Thoracic aorta (tissue), 2 donors: Measurements from ENCODE around the gene ANKRD53. TPM values are rescaled to one million over a fixed set of nuclear protein-coding genes. Genes with fewer than 3 reads are reported as not detected.
A peak's percentile ranks its signal among the peaks of the same experiment; 100 is the strongest.

Source experiments
- ATAC-seq: fragments of 150-250 bp; one replicate; pipeline ENCODE4 v1.8.0; 2017; ENCODE audit warnings: low read depth; ENCODE audit not compliant: insufficient number of reproducible peaks, low FRiP score
- DNase-seq: peaks from one replicate; pipeline ENCODE4 v3.0.0-alpha.2; 2020; ENCODE audit warnings: low spot score
- H3K27ac ChIP-seq, 2 donors: fragments of 200-600 bp; sonication (generic); 1 replicate in 1 of 2; 2 replicates in 1 of 2; pipeline ENCODE4 v1.5.1; 2016; ENCODE audit warnings: mild to moderate bottlenecking in 2 of 2, moderate library complexity in 2 of 2
- H3K27me3 ChIP-seq: fragments of 200-600 bp; sonication (generic); replicated peaks from 2 replicates; pipeline ENCODE4 v1.6.0; 2016; ENCODE audit warnings: mild to moderate bottlenecking; ENCODE audit not compliant: insufficient read depth
- H3K36me3 ChIP-seq: fragments of 200-600 bp; sonication (generic); one replicate; pipeline ENCODE4 v1.5.1; 2016
- H3K4me1 ChIP-seq, 2 donors: fragments of 200-600 bp; sonication (generic); 1 replicate in 1 of 2; 2 replicates in 1 of 2; pipeline versions ENCODE4 v1.5.1 to v1.6.0; 2016; ENCODE audit warnings: low read depth in 2 of 2, mild to moderate bottlenecking in 1 of 2; ENCODE audit not compliant: control insufficient read depth in 1 of 2
- H3K4me3 ChIP-seq: fragments of 200-600 bp; sonication (generic); 2 replicates; pipeline ENCODE4 v1.5.1; 2016; ENCODE audit warnings: mild to moderate bottlenecking
- H3K9me3 ChIP-seq: fragments of 200-600 bp; sonication (generic); 2 replicates; pipeline ENCODE4 v1.5.1; 2016
- CTCF ChIP-seq: fragments of 200-600 bp; sonication (generic); IDR thresholded peaks from one replicate; pipeline ENCODE4 v1.5.1; 2019; ENCODE audit warnings: antibody characterized with exemption
- total RNA-seq, 2 donors: library from RNA; depleted of rRNA; stranded (reverse); fragments of >200 nt; gene quantifications; one replicate each; pipeline versions ENCODE4 v1.1.0 to v1.2.3, GENCODE V29; 2016

The ANKRD53 gene
- total RNA-seq, 2 donors from 2014 or later = 0.49 to 4.6 TPM

- ATAC-seq (no peak), DNase-seq (no peak)
- no peak overlapping the region for H3K4me3 ChIP-seq
- peaks cover 3 to 9% of the 10 kb centered on the region in 2 donors for H3K4me1 ChIP-seq
- H3K27me3 ChIP-seq = no peaks in the 10 kb centered on the region
- no peaks in the 10 kb centered on the region for H3K36me3 ChIP-seq
- no peak for TF ChIP-seq CTCF
- no peak overlapping the region for H3K27ac ChIP-seq
- no peaks in the 10 kb centered on the region for H3K9me3 ChIP-seq
Measured at GRCh38 chr2:70961648-70961994, 16.8 kb upstream of the ANKRD53 start.

DNA sequence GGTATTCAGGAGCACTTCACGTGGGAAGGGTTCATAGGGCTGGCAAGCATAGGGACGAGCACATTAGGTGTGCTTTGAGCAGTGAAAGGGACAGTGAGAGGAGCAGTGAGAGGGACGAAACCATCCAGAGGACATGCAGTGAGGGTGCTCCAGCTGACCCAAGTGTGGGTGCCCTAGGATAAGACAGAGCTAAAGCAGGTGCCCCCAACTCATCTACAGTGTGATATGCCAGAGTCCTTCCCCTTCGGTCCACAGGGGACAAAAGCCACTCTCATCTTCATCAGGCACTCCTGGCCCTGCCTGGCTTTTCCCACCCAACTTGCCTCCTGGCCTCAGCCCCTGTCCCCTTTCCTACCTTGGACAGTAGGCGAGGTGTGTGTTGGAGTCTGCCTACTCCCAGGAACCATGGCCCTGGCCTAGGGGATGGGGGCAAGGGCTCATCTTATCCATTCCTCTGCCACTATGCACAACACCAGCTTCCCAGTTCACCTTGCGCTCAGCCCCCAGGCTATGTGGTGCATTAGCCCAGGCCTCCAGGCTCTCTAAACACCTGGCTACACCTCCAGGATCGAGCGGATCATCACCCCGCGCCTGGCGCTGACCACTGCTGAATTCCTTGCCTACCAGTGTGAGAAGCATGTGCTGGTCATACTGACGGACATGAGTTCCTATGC lies 16.1 kb upstream of the ANKRD53 start:
- no peak for DNase-seq
- no peak overlapping the region for H3K4me3 ChIP-seq
- H3K4me1 ChIP-seq = peaks cover 3 to 9% of the 10 kb centered on the region in 2 donors
- ATAC-seq = no peak
- H3K27me3 ChIP-seq = no peaks in the 10 kb centered on the region
- no peaks in the 10 kb centered on the region for H3K36me3 ChIP-seq
- H3K9me3 ChIP-seq = no peaks in the 10 kb centered on the region
- no peak overlapping the region for H3K27ac ChIP-seq
- TF ChIP-seq CTCF = no peak

- Histone ChIP-seq H3K4me3 (no peak overlapping the region), H3K4me1 (peaks cover 3 to 9% of the 10 kb centered on the region in 2 donors), H3K9me3 (no peaks in the 10 kb centered on the region), H3K27me3 (no peaks in the 10 kb centered on the region), H3K36me3 (no peaks in the 10 kb centered on the region), H3K27ac (no peak overlapping the region)
- ATAC-seq (no peak), DNase-seq (no peak)
- TF ChIP-seq CTCF = no peak
Measured at GRCh38 chr2:70962885-70963878, 15.2 kb upstream of the ANKRD53 start.

DNA sequence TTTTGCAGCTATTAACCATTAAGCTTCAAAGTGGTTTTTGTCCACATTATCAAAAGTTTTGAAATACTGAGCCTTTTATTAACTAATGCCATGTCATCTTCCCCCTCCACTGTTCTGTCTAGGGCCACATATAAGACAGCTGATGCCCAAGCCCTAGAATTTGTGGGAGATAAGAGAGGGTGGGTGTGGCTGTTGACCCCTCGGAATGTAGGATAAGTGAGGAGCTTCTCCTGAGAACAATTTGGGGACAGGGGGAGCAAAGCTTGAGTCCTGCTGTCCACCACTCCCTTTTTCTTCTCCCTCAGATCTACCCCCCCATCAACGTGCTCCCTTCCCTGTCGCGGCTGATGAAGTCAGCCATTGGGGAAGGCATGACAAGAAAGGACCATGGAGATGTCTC lies 14.3 kb upstream of the ANKRD53 start:
- H3K4me3 ChIP-seq = no peak overlapping the region
- H3K27ac ChIP-seq = no peak overlapping the region
- no peak for TF ChIP-seq CTCF
- H3K9me3 ChIP-seq = no peaks in the 10 kb centered on the region
- ATAC-seq = no peak
- no peak for DNase-seq
- no peaks in the 10 kb centered on the region for H3K36me3 ChIP-seq
- H3K27me3 ChIP-seq = no peaks in the 10 kb centered on the region
- H3K4me1 ChIP-seq = peaks cover 3 to 9% of the 10 kb centered on the region in 2 donors

- no peaks in the 10 kb centered on the region for H3K9me3 ChIP-seq
- no peaks in the 10 kb centered on the region for H3K27me3 ChIP-seq
- no peak overlapping the region for H3K27ac ChIP-seq
- ATAC-seq (no peak), DNase-seq (no peak)
- no peaks in the 10 kb centered on the region for H3K36me3 ChIP-seq
- peak overlapping the region; percentile 80 for H3K4me3 ChIP-seq
- TF ChIP-seq CTCF = peak; percentile 73
- peaks cover 3 to 9% of the 10 kb centered on the region in 2 donors for H3K4me1 ChIP-seq
Measured at GRCh38 chr2:70964596-70965386, 13.6 kb upstream of the ANKRD53 start.
